H9 (cell line): ENCODE results near the gene MXRA5. TPM values are rescaled to one million over a fixed set of nuclear protein-coding genes. Genes with fewer than 3 reads are reported as not detected.
"Not testable (repeated sequence)": the region's sequence is repeated elsewhere in the genome, so short reads cannot be mapped to it uniquely, and the experiment has no call there.

Source experiments
- DNase-seq: peaks from one replicate; pipeline ENCODE4 v3.0.0-alpha.2; 2017
- H2AFZ ChIP-seq: one replicate; pipeline ENCODE4 v1.6.1; 2013; ENCODE audit warnings: mild to moderate bottlenecking, low read length, control low read depth, moderate library complexity
- H2AK5ac ChIP-seq: 2 replicates; pipeline ENCODE4 v1.6.1; 2013; ENCODE audit warnings: low read length, control low read depth, mixed read lengths; ENCODE audit not compliant: insufficient read length
- H2BK120ac ChIP-seq: one replicate; pipeline ENCODE4 v1.6.1; 2013; ENCODE audit warnings: low read depth, mild to moderate bottlenecking, low read length, control low read depth, inconsistent platforms; ENCODE audit not compliant: poor library complexity, severe bottlenecking
- H2BK12ac ChIP-seq: 2 replicates; pipeline ENCODE4 v1.6.1; 2013; ENCODE audit warnings: low read length, control low read depth, mixed read lengths, low read depth; ENCODE audit not compliant: insufficient read length
- H2BK15ac ChIP-seq: 2 replicates; pipeline ENCODE4 v1.6.1; 2013; ENCODE audit warnings: low read depth, low read length, control low read depth
- H2BK20ac ChIP-seq: one replicate; pipeline ENCODE4 v1.6.1; 2013; ENCODE audit warnings: low read depth, mild to moderate bottlenecking, low read length, control low read depth, inconsistent platforms; ENCODE audit not compliant: poor library complexity, severe bottlenecking
- H2BK5ac ChIP-seq: 2 replicates; pipeline ENCODE4 v1.6.1; 2013; ENCODE audit warnings: low read length, control low read depth, mixed read lengths; ENCODE audit not compliant: insufficient read length
- H3K14ac ChIP-seq: 2 replicates; pipeline ENCODE4 v1.6.1; 2013; ENCODE audit warnings: low read length, control low read depth; ENCODE audit not compliant: insufficient read depth
- H3K18ac ChIP-seq: 2 replicates; pipeline ENCODE4 v1.6.1; 2013; ENCODE audit warnings: low read depth, mild to moderate bottlenecking, mixed read lengths, low read length, control low read depth; ENCODE audit not compliant: insufficient read length
- H3K23ac ChIP-seq: 2 replicates; pipeline ENCODE4 v1.6.1; 2013; ENCODE audit warnings: low read length, control low read depth, mixed read lengths, low read depth; ENCODE audit not compliant: insufficient read length
- H3K23me2 ChIP-seq: 2 replicates; pipeline ENCODE4 v1.6.1; 2013; ENCODE audit warnings: low read depth, mild to moderate bottlenecking, mixed read lengths, low read length, control low read depth; ENCODE audit not compliant: insufficient read length, poor library complexity, severe bottlenecking
- H3K27ac ChIP-seq: 2 replicates; pipeline ENCODE4 v1.5.1; 2013; ENCODE audit warnings: low read length, control low read depth, mixed read lengths, low read depth; ENCODE audit not compliant: insufficient read length
- H3K27me3 ChIP-seq: 2 replicates; pipeline ENCODE4 v1.6.1; 2013; ENCODE audit warnings: low read length, control low read depth, inconsistent platforms; ENCODE audit not compliant: insufficient read depth
- H3K4ac ChIP-seq: 2 replicates; pipeline ENCODE4 v1.6.1; 2013; ENCODE audit warnings: low read depth, mild to moderate bottlenecking, control low read depth, inconsistent platforms, low read length, moderate library complexity
- H3K4me1 ChIP-seq: 2 replicates; pipeline ENCODE4 v1.6.1; 2013; ENCODE audit warnings: low read length, control low read depth, inconsistent platforms; ENCODE audit not compliant: insufficient read depth
- H3K4me2 ChIP-seq: 2 replicates; pipeline ENCODE4 v1.6.1; 2013; ENCODE audit warnings: low read length, control low read depth, mixed read lengths; ENCODE audit not compliant: insufficient read length, insufficient read depth
- H3K56ac ChIP-seq: 2 replicates; pipeline ENCODE4 v1.6.1; 2013; ENCODE audit warnings: low read depth, mild to moderate bottlenecking, mixed read lengths, low read length, control low read depth; ENCODE audit not compliant: insufficient read length
- H3K79me1 ChIP-seq: 2 replicates; pipeline ENCODE4 v1.6.1; 2013; ENCODE audit warnings: low read depth, mild to moderate bottlenecking, moderate library complexity, low read length, control low read depth, inconsistent platforms; ENCODE audit not compliant: insufficient read depth, poor library complexity, severe bottlenecking
- H3K79me2 ChIP-seq: 2 replicates; pipeline ENCODE4 v1.6.1; 2013; ENCODE audit warnings: low read length, control low read depth, inconsistent platforms; ENCODE audit not compliant: insufficient read depth
- H3K9ac ChIP-seq: 2 replicates; pipeline ENCODE4 v1.6.1; 2013; ENCODE audit warnings: low read length, control low read depth, mixed read lengths; ENCODE audit not compliant: insufficient read length; ENCODE audit errors: extremely low read depth
- H3K9me3 ChIP-seq: one replicate; pipeline ENCODE4 v1.6.1; 2013; ENCODE audit warnings: low read depth, low read length, inconsistent platforms; ENCODE audit not compliant: control insufficient read depth
- H3T11ph ChIP-seq: one replicate; pipeline ENCODE4 v1.6.1; 2013; ENCODE audit warnings: mild to moderate bottlenecking, low read length, control low read depth, inconsistent platforms
- H4K20me1 ChIP-seq: one replicate; pipeline ENCODE4 v1.6.1; 2013; ENCODE audit not compliant: control insufficient read depth, insufficient read length, insufficient read depth
- H4K5ac ChIP-seq: 2 replicates; pipeline ENCODE4 v1.6.1; 2013; ENCODE audit warnings: low read depth, mild to moderate bottlenecking, mixed read lengths, low read length, control low read depth; ENCODE audit not compliant: insufficient read length
- H4K8ac ChIP-seq: replicated peaks from 2 replicates; pipeline ENCODE4 v1.6.1; 2013; ENCODE audit warnings: low read length, control low read depth, mixed read lengths, low read depth; ENCODE audit not compliant: insufficient read length
- H4K91ac ChIP-seq: 2 replicates; pipeline ENCODE4 v1.6.1; 2013; ENCODE audit warnings: low read depth, mild to moderate bottlenecking, moderate library complexity, mixed read lengths, low read length, control low read depth; ENCODE audit not compliant: insufficient read length
- H3K27ac Mint-ChIP-seq, 3 experiments: 2 replicates in 2 of 3; 3 replicates in 1 of 3; pipeline ENCODE4 v1.8.0; 2020 to 2021; ENCODE audit warnings: mixed read lengths in 3 of 3, mild to moderate bottlenecking in 1 of 3, moderate library complexity in 1 of 3
- H3K27me3 Mint-ChIP-seq: 2 replicates; pipeline ENCODE4 v1.8.0; 2021; ENCODE audit warnings: low read depth, mild to moderate bottlenecking, moderate library complexity, mixed read lengths
- H3K36me3 Mint-ChIP-seq, 3 experiments: 2 replicates in 2 of 3; 3 replicates in 1 of 3; pipeline ENCODE4 v1.8.0; 2020 to 2021; ENCODE audit warnings: low read depth in 3 of 3, mixed read lengths in 3 of 3; ENCODE audit not compliant: insufficient read depth in 1 of 3
- H3K4me1 Mint-ChIP-seq, 2 experiments: 2 replicates each; pipeline ENCODE4 v1.8.0; 2020; ENCODE audit warnings: mixed read lengths in 2 of 2
- H3K4me3 Mint-ChIP-seq, 2 experiments: 2 replicates in 1 of 2; 3 replicates in 1 of 2; pipeline ENCODE4 v1.8.0; 2020 to 2021; ENCODE audit warnings: mild to moderate bottlenecking in 2 of 2, mixed read lengths in 2 of 2, moderate library complexity in 1 of 2
- H3K9me3 Mint-ChIP-seq, 2 experiments: 2 replicates in 1 of 2; 3 replicates in 1 of 2; pipeline ENCODE4 v1.8.0; 2020; ENCODE audit warnings: mild to moderate bottlenecking in 2 of 2, mixed read lengths in 2 of 2, moderate library complexity in 1 of 2
- CTCF ChIP-seq: fragments of 200-600 bp; sonication (generic); conservative IDR thresholded peaks from 3 replicates; pipeline ENCODE4 v1.8.0; 2021; ENCODE audit warnings: antibody characterized with exemption, mild to moderate bottlenecking
- WGBS: extraction: QIAGEN DNeasy Blood & Tissue Kit; methylation state at CpG from one replicate; pipeline ENCODE4 v1.1.7; 2013; ENCODE audit warnings: missing lambda C conversion rate, low lambda C conversion rate, mixed read lengths; ENCODE audit not compliant: insufficient read length; ENCODE audit errors: extremely low coverage; 5-methylcytosine and 5-hydroxymethylcytosine counted together
- total RNA-seq: library from RNA; stranded (reverse); gene quantifications from 2 replicates; pipeline ENCODE4 v1.2.1, GENCODE V29; 2021

MXRA5 gene
- total RNA-seq, 1 experiment from 2014 or later = 1.0 TPM

- Mint-ChIP-seq H3K4me1 (peaks cover 9 to 11% of the 10 kb centered on the region in 2 experiments), H3K27me3 (peaks cover 77% of the 10 kb centered on the region), H3K27ac (peak overlapping the region in 1 of 3 experiments; percentile 12; a peak in 1 of 7 replicates), H3K36me3 (peaks cover 0 to 7% (median 3%) of the 10 kb centered on the region in 3 experiments; a peak in 3 of 7 replicates), H3K9me3 (peaks cover 6 to 8% of the 10 kb centered on the region in 2 experiments; a peak in 4 of 5 replicates), H3K4me3 (peak overlapping the region; percentile 56 to 95)
- Histone ChIP-seq H3K18ac (no peak overlapping the region), H2BK5ac (no peak overlapping the region), H3T11ph (no peak overlapping the region), H2BK15ac (no peak overlapping the region), H2AK5ac (no peak overlapping the region), H4K8ac (no peak overlapping the region), H3K23ac (no peak overlapping the region), H3K9ac (peak overlapping the region; percentile 25), H3K4ac (no peak overlapping the region), H2AFZ (no peak overlapping the region), H3K9me3 (no peaks in the 10 kb centered on the region), H2BK12ac (no peak overlapping the region), H4K5ac (no peak overlapping the region), H3K23me2 (peaks cover 17% of the 10 kb centered on the region), H4K20me1 (peaks cover 2% of the 10 kb centered on the region), H4K91ac (no peak overlapping the region), H2BK120ac (no peak overlapping the region), H3K14ac (peak overlapping the region; percentile 24; the same call in 1 of the 2 replicates), H3K4me2 (peak overlapping the region; percentile 95), H3K56ac (no peak overlapping the region), H3K27ac (no peak overlapping the region), H3K27me3 (peaks cover 8% of the 10 kb centered on the region; the same call in 1 of the 2 replicates), H3K79me2 (no peaks in the 10 kb centered on the region), H3K79me1 (no peaks in the 10 kb centered on the region), H2BK20ac (no peak overlapping the region), H3K4me1 (no peaks in the 10 kb centered on the region)
- no peak for TF ChIP-seq CTCF
- no CpG with 5 or more reads among the region's 68 CpGs for WGBS
- DNase-seq = peak; percentile 61
Observed at GRCh38 chrX:3345281-3346191, 916 bp downstream of the MXRA5 start.

- not testable (repeated sequence) for H2BK20ac ChIP-seq, H3K18ac ChIP-seq, H4K20me1 ChIP-seq, H2AK5ac ChIP-seq, H3K56ac ChIP-seq, H2BK12ac ChIP-seq, H3K4me1 ChIP-seq, H3K79me1 ChIP-seq, H3K9me3 ChIP-seq, H3K27me3 ChIP-seq, H4K5ac ChIP-seq, H2AFZ ChIP-seq, H2BK5ac ChIP-seq, H3T11ph ChIP-seq, H4K91ac ChIP-seq, H3K9me3 Mint-ChIP-seq, H3K79me2 ChIP-seq, H3K4ac ChIP-seq, H3K14ac ChIP-seq, H3K9ac ChIP-seq, H3K36me3 Mint-ChIP-seq, H4K8ac ChIP-seq, H3K27ac ChIP-seq, H3K27ac Mint-ChIP-seq, H2BK120ac ChIP-seq, H3K23ac ChIP-seq, H3K4me2 ChIP-seq, H2BK15ac ChIP-seq
- no CpG with 5 or more reads among the region's 24 CpGs for WGBS
- peak; percentile 37 for DNase-seq
- 0 out of 5 replicates have a peak overlapping the region, but pooled peaks of 1 of the 2 experiments have one; percentile 3 for H3K4me3 Mint-ChIP-seq
- peaks cover 17% of the 10 kb centered on the region for H3K23me2 ChIP-seq
- H3K27me3 Mint-ChIP-seq = peaks cover 68% of the 10 kb centered on the region
- H3K4me1 Mint-ChIP-seq = peaks cover 9 to 11% of the 10 kb centered on the region in 2 experiments
Observed at GRCh38 chrX:3343569-3343968, 2.9 kb downstream of the MXRA5 start.
